NK-92 (cell line): ENCODE results near the gene OLIG1.

ENCODE experiments used
- DNase-seq: peaks from one replicate; lab custom pipeline; 2025; ENCODE audit not compliant: unreplicated experiment; lab: John Stamatoyannopoulos, UW

Gene OLIG1

DNA sequence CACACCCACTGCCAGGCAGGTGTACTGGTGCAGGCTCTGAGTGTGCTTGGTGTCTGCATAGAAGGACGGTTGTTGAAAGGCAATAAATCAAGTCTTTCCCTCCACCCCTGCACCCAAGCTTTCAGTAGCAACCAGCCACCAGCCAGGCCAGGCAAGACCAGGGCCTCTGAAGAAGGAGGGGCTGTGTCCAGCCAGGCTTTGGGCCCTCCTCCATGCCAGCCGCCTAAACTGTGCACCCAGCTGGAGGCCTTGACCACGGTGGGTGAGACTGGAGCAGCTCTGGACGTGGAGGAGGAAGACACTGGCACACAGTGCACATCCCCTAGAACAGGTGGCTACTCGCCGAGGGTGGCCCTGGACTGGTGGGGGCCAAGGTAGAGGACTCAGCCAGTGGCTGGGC is 39.3 kb upstream of the OLIG1 start:
- no peak for DNase-seq

DNA sequence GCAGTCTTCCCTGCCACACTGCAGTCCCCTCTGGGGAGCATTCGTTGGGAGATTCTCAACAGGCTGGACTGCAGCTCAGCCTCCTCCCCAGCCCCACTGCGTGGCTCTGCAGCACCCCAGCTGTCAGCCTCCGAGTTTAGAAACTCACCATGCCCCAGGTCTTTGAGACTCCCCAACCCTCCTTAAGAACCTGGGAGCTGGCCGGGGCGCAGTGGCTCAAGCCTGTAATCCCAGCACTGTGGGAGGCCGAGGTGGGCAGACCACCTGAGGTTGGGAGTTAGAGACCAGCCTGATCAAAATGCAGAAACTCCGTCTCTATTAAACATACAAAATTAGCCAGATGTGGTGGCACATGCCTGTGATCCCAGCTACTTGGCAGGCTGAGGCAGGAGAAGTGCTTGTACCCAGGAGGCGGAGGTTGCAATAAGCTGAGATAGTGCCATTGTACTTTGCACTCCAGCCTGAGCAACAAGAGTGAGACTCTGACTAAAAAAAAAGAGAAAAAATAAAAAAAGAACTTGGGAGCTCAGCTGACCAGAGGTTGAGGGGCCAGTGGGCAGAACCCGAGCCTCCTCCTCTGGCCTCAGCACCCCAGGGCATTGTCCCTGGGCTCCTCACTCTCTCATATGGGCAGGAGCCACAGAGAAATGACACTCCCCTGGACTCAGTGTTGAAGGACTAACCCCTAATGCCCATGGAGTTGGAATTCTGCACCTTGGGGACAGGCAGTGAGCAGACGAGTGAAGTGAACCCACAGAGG is 38.6 kb upstream of the OLIG1 start:
- no peak for DNase-seq

DNA sequence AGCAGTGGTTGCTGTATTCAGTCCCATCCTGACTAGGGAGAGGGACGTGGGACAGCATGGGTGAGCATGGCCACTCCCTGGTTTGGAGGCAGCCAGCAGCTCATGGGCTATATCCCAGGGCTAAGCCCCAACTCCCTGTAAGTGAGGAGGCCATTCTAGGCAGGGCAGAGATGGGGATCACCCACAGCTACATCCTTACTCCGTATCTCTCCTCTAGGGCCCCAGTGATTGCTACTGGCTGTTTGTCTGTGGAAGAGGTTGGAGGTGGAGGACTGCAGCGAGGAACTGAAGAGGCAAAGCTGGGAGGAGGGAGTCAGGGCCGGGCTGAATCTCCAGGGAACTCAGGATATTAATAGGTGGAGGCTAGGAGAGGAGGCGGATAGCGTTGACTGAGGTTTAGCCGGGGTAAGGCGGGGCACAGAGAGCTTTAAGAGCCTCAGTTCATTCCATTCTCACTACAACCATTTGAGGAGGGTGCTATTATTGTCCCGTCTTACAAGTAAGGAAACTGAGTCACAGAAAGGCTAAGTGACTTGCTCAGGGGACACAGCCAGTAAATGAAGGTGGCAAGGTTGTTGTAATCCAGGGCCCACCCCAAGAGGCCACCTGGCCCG is 37.4 kb upstream of the OLIG1 start:
- DNase-seq, result no peak

DNA sequence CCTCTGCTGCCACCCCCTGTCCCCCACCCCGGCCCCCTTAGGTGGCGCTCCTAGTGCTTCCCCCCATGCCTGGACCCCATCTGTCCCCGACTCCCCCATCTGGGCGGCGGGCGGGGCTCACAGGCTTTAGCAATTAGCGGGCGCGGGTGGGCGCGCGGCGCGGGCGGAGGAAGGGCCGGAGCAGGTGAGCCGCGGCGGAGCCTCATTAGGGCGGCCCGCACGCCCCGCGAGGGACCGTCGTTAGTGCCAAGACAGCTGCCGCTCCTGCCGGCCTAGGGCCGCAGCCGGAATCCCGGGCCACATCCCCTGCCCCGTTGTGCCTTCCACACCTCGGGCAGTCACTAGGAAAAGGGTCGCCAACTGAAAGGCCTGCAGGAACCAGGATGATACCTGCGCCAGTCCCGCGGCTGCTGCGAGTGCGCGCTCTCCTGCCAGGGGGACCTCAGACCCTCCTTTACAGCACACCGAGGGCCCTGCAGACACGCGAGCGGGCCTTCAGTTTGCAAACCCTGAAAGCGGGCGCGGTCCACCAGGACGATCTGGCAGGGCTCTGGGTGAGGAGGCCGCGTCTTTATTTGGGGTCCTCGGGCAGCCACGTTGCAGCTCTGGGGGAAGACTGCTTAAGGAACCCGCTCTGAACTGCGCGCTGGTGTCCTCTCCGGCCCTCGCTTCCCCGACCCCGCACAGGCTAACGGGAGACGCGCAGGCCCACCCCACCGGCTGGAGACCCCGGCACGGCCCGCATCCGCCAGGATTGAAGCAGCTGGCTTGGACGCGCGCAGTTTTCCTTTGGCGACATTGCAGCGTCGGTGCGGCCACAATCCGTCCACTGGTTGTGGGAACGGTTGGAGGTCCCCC is 36.6 kb upstream of the OLIG1 start:
- no peak for DNase-seq

DNA sequence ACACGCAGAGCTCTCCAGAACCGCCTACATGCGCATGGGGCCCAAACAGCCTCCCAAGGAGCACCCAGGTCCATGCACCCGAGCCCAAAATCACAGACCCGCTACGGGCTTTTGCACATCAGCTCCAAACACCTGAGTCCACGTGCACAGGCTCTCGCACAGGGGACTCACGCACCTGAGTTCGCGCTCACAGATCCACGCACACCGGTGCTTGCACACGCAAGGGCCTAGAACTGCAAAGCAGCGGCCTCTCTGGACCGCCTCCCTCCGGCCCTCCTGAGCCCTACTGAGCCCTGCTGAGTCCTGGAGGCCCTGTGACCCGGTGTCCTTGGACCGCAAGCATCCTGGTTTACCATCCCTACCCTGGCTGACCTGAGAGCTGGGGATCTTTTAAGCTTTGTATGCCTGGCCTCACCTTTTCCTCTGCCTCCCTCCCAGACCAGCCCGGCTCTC is 36.0 kb upstream of the OLIG1 start:
- no peak for DNase-seq

DNA sequence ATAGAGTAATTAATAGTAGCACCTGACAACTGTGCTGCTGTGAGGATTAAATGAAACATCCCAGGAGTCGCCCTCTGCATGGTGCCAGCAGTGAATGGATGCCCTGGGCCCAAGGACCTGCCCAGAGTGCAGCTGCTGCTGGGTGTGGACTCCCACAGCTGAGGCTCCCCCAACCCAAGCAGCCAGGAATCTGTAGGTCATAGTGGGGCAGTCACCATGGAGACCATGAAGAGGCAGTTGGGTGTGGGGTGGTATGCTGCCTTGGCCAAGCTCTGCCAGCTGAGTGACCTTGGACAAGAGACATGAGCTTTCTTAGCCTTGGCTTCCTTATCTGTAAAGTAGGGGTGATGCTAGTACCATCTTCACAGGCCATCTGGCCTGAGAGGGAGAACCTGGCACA is 34.8 kb upstream of the OLIG1 start:
- DNase-seq, result no peak

DNA sequence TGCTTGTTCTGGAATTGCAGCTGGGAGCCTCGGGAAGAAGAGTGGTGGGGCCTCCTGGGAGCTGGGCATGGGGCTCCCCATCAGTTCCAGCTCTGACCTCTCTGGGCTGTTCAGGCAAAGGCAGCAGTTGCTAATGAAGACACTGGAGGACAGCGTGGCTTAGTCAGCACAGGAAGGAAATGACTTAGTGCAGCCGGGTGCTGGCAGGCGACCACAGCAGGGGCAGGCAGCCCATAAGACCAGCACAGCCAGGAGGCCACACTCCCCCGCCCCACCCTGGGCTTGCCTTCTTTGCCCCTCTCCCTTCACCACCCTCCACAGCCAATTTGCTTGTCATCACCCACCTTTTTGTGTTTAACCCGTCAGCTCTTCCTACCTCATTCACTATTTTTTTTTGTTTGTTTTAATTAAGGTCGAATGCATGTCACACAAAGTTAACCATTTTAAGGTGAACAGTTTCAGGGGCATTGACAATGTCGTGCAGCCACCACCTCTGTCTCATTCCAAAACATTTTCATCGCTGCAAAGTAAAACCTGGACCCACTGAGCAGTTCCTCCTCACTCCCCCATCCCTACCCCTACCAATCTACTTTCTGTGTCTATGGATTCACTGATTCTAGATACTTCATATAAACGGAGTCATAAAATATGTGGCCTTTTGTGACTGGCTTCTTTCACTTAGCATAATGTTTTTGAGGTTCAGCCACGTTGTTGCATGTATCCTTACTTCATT is 33.3 kb upstream of the OLIG1 start:
- DNase-seq, result no peak

DNA sequence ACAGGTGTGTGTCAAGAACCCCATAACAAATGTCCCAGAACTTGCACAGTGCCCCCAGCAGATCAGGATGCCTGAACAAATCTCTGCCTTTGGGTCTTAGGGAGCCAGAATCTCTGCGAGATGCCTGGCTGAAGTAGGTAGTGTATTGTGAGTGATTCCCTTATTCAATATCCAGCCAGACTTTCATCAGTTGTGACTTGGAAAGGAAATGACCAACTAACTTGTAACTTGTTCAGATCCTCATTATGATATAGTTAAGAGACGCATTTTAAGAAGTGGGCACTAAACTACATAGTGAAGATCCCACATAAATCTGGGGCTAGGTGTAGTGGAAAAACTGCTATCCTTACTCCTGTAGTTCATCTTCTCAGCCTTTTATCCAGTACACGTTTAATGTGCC is 32.4 kb upstream of the OLIG1 start:
- DNase-seq, result no peak

DNA sequence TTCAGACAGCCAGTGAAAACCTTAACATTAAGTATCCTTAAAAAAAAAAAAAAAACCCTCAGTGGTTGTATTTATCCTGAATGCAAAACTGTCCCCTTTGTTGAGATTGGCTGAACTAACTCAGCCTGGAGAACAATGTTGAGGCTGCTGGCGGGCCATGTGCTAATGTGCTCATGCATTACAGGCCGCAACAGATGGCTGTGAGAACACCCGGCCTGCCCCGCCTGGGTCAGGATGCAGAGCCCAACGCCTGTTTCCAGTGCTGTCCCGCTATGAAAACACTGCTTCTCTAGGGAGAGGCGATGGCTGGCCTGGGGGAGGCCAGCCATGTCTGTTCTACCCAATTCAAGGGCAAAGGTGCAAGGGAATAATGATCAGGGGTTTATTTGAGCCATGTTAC is 30.4 kb upstream of the OLIG1 start:
- DNase-seq, result no peak

DNA sequence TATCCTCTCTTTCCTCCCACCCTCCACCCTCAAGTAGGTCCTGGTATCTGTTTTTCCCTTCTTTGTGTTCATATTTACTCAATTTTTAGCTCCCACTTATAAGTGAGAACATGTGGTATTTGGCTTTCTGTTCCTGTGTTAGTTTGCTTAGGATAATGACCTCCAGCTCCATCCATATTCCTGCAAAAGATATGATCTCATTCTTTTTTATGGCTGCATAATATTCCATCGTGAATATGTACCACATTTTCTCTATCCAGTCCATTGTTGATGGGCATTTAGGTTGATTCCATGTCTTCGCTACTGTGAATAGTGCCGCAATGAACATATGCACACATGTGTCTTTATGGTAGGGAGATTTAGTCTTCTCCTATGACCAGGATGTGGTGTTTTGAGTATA is 29.7 kb upstream of the OLIG1 start:
- no peak for DNase-seq

DNA sequence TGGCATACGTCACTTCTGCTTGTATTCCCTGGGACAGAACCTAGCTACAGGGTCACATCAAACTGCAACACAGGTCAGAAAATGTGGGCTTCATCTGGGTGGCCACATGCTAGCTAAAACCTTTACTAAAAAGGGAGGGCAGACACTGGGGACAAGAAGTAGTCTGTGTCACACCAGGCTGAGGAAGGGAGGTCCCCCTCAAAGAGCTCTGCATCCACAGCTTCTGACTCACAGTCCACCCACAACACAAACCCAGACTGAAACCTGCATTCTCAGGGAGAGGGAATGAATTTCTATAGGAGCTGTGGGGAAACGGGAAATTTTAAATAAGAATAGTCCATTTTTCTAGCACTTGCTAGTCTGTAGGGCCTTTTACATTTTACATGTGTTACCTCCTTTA is 28.0 kb upstream of the OLIG1 start:
- DNase-seq, result no peak

DNA sequence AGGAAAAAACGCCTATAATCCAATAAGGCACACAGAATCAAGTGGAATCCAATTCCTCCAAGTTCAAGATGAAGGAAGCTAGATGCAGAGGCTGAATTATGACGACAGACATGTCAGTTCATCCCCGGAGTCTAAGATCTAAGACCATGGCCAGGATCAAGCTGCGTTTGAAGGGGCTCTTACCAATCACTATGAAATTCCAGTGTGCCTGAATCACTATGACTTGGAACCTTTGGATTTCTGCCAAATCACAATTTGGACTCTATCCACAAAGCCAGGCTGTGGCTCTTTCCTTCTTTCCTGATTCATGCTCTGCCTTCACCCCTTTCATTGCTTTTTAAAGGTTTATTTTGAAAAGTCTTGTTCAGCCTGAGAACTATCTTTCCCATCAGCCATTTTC is 27.1 kb upstream of the OLIG1 start:
- DNase-seq, result no peak

DNA sequence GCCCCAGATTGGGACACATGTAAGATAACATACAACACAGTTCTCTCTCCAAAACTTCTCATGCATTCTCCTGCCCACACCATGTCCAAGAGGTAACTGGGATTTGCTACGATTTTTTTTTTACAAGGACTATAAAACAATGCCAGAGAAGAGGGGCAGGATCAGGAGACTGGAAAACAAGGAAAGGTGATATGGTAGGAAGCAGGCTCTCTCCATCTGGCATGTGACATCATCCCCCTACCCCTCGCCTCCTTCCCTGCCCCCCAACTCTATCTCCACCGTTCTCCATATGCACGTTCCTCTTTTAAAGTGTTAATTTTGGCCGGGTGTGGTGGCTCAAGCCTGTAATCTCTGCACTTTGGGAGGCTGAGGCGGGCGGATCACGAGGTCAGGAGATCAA is 23.5 kb upstream of the OLIG1 start:
- DNase-seq, result no peak

DNA sequence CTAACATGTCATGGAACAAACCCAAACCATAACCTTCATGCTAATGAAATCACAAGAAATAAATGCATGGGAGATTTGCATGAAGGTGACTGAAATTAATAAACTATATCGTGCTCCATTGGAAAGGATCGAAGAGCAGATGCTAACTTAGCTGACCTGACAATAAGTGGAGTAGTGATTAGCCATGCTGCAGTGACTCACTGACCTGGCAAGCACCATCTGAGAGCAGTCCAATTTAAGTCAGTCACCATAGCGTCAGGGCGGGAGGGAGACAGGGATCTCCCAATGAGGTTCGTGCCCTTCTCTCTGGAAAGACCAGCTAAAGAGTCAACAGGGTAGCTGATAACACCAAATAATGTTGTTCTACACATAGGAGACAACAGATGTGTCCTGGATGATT is 22.7 kb upstream of the OLIG1 start:
- no peak for DNase-seq

DNA sequence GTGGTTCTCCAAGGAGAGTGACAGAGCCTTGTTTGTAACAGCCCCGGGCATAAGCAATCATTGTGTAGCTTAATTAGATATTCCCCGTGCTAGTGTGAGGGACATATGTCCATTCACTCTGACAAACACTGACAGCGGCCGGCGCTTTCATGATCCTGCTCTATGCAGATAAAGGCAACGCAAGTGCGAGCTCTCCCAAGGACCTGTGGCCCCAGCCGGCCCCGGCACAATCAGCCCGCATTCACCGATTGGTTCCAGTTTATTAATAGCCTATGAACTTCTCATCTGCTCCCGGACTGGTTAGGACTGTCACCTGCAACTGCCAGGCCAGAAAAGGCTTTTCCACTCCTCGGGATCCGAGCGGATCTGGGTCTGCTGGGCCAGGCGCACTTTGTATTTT is 18.0 kb upstream of the OLIG1 start:
- no peak for DNase-seq

DNA sequence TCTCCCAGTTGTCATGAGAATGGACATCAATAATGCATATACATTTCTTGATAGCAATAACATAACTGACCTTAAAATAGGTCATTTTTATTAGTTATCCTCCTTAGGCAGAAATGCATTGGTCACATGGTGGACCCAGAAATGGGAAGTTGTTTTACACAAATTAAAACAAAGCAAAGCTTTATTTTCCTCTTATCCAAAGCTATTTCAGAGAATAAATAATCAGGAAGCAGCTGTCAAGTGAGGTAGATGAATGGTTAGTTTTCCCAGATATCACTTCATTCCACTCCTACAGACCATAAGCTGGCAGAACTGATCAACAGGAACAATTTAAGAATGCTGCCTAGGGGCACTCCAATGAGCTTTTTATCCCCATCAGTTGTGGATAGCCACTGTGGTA is 16.0 kb upstream of the OLIG1 start:
- DNase-seq, result no peak

DNA sequence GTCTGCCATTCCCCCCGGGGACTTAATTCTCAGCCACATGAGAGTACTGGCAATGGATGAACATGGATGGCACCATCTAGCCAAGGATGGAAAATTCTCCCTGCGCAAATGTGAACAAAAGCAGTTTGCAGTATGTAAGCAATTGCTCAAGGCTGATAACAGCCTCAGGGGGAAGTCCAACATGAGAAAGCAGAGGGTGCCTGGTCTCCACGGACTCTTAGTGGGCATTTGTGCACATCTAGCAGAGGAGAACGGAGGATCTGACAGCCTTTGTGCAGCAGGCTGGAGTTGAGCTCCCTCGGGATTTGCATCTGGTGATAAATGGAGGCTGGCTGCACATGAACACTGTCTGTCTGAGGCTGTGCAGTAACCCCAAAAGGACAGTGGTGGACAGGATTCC is 13.9 kb upstream of the OLIG1 start:
- no peak for DNase-seq

DNA sequence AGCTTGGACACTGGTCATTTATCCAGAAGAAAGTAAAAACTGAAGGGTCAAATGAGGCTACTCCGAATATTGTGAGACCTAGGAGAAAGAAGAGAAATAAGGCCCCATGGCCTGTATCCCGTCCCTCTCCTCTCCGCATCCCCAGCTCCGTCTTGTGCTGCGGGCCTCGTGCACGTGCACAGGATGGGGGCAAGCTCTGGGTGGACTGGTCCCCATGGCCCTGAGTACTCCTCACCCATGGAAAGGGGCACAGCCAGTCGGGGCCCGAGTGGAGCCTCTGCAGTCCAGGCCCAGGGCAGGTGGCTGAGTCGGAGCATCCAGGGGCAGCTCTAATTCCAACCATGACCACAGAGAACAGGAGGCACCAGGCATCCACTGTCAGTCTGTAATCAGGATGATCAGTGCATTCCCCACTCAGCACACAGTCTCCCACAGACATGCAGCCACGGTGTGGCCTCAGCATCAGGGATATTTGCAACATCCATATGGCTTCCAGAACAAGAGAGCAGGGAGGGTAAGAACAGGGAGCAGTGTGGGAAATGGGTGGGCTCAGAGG is 12.5 kb upstream of the OLIG1 start:
- no peak for DNase-seq

DNA sequence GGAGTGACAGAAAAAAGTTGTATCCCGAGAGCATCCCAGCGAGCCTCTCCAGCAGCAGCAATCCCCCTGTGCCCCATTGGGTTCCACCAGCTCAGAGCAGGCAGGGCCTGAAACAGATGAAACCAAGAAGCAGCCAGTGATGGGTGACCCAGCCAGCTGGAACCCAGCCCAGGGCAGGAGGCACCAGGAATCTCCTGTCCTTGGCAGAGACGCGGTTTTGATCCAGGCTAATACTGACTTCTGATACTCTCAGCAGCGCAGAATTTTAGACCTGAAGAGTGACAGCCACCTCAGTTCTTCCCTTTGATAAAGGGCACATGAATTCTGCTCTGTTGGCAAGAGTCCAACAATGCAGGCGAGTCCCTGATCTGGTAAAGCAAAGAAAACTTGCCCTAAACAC is 11.4 kb upstream of the OLIG1 start:
- DNase-seq, result no peak

DNA sequence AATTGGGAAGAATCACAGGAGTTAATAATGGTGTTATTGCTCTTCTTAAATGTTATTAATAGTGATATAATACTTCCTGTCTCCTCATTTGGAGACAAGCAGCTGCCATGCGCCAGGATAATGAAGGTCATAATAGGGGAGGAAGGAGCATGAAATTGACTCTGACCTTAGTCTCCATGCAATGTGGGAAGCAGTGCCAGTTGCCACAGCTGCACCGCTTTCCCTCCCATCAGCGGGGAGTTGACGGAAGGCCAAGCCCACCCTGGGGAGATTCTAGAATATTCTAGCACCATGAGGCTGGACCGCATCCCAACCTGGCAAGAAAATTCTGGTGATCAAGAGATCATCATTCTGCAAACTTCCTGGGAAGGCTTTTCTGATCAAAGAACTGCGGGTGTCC is 11.0 kb upstream of the OLIG1 start:
- no peak for DNase-seq

DNA sequence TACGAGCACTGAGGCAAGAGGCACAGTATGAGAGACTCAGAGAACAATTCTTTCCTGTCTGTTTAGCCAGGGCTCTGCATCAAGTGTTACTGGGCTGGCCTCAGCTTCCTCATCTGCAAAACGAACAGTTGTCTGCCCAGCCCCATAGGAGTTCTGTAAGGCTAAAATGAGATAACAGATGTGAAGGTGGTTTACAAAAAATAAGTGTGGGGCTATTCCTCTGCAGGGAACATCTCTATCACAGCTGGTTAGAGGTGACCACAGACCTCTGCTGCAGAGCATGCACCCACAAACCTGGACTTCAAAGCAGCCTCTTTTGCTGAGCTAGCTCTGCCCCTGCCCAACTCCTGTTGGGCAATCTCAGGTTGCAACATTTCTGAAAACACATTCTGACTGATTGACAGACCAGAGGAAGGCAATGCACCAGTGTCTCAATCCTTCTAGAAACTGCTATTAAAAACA is 10.5 kb upstream of the OLIG1 start:
- DNase-seq, result no peak
